Activated CD4-positive, alpha-beta T cell treated with anti-CD3 and anti-CD28 coated beads, Interleukin-2, amount 50 U/mL, for 4 hours (primary cell): ENCODE data around the gene ASTE1.

Experiments
- DNase-seq, 2 experiments: peaks; one replicate each; pipeline ENCODE4 v3.0.0-alpha.2; 2020

ASTE1 gene

GRCh38 chr3:131026321-131027151, at the start of gene ASTE1, which contains the start of gene NEK11:
Gene ASTE1 (minus strand): TSS chr3:131026825. CDS start chr3:131025306, 1,519 bp downstream.
Gene NEK11 (plus strand): TSS chr3:131026877. CDS start chr3:131029709, 2,832 bp downstream.
- peak; percentile 89 for DNase-seq

GRCh38 chr3:131075632-131076328, 49.2 kb upstream of the ASTE1 start:
- no peak for DNase-seq

- no peak for DNase-seq
Measured at GRCh38 chr3:131072845-131073244, 46.2 kb upstream of the ASTE1 start.

DNA sequence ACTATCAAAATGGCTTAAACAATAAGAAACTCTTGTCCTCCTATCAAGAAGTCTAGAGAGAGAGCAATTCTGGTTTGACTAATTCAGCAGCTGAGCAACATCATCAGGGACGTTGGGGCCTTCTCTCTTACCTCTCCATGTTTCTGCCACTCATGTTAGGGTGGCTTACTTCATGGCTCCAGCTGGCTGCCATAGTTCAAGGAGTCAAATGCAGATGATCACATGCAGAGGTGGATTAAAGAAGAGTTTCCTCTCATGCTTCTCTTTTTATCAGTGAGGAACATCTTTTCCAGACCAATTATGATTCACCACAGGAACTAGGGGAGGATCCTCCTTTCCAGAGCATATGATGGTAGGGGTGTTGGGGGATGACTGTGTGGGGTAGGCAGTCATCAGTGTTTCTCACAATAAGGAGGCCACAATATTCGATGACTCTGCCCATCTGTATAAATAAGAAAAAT, 45.5 kb upstream of the ASTE1 start:
- DNase-seq: no peak

DNA sequence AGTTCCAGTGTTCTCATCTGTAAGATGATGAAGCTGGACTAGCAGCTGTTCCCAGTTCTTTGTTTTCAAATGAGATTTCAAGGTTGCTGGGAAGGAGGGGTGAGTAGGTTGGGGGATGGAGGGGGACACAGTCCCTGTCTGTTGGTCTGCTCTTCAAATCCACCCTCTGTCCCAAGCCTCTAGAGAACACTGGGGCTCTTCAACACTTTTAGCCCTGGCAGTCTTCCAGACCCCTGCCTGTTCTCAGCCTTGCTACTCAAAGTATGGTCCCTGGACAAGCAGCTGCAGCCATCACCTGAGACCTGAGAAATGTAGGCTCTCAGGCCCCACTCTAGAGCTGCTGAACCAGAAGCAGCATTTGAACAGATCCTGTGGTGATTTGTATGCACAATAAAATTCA, 41.4 kb upstream of the ASTE1 start:
- DNase-seq: no peak

- DNase-seq: no peak
Measured at GRCh38 chr3:131053043-131053859, 26.6 kb upstream of the ASTE1 start.

DNA sequence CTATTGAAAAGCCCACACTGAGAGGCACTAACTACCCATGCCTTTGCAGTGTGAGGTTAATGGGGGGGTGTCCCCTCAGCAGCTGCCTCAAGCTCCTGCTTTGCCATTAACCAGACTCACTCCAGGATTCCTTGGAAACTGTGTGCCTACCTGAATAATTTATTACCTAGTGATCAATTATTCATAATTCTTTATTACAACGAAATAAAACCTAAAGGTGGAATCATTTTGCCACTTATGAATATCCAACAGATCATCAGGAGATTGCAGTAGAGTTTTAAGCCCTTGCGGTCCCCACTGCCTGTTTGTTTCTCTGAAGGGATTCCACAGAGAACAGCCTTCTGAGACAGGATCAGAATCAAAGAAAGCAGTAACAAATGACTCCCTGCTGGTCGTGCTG, 23.4 kb upstream of the ASTE1 start:
- no peak for DNase-seq

DNA sequence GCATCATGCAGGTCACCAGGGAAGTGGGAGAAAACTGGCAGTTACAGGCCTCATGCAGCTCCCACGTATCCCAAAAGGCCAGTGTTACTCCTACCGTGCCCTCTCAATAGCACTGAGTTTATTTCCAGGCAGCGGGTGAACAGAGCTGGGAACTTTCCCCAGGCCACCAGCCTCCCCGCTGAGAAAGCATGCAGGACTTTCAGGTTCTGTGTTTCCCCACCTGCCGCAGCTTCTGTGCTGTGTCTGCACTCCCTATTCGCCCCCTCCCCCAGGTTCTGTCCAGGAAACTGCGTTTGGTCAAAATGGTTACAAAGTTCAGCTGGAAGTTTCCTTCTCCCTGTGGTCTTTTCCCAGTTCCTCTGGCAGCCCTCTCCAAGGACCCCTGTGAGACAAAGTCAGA, 21.4 kb upstream of the ASTE1 start:
- DNase-seq: no peak

GRCh38 chr3:131047582-131047981, 21.0 kb upstream of the ASTE1 start:
- no peak for DNase-seq

DNA sequence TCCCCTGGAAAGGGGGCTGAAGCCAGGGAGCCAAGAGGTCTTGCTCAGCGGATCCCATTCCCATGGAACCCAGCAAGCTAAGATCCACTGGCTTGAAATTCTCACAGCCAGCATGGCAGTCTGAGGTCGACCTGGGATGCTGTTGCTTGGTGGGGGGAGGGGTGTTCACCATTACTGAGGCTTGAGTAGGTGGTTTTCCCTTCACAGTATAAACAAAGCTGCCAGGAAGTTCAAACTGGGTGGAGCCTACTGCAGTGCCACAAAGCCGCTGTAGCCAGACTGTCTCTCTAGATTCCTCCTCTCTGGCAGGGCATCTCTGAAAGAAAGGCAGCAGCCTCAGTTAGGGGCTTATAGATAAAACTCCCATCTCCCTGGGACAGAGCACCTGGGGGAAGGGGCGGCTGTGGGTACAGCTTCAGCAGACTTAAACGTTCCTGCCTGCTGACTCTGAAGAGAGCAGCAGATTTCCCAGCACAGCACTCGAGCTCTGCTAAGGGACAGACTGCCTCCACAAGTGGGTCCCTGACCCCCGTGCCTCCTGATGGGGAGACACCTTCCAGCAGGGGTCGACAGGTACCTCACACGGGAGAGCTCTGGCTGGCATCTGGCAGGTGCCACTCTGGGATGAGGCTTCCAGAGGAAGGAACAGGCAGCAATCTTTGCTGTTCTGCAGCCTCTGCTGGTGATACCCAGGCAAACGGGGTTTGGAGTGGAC, 15.8 kb upstream of the ASTE1 start:
- peak in 1 of 2 experiments; percentile 1 for DNase-seq

DNA sequence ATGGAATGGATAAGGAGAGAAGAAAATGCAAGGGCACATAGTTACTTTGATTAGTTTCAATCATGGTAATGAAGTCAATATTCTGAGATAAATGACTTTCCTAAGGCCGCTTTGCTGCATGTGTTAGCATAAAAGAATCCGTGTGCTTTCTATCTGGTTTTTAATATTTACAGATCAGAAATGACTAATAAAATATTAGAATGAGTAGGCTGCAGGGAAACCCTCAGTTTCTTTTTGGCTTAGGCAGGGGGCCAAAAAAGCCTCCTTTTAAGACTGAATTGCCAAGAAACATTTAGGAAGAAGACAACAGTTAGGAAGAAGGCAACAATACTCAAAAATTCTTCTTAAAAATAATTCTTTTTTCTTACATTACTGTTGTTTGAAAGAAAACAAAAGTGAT, 11.7 kb upstream of the ASTE1 start:
- DNase-seq: no peak

DNA sequence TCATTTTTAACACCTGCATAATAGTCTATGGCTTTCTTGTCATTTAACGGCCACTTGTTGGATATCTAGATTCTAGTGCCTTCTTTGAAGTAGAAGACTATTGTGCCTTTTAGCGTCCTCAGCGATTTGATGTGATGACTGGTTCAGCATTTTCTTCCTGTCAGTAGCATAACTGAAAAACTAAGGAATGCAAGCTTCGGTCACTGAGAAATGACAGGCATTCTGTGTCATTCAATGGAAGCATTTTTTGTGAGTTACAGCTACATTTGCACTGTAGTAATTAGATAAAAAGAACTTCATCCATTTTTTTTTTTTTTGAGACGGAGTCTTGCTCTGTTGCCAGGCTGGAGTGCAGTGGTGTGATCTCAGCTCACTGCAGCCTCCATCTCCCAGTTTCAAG, 10.4 kb upstream of the ASTE1 start:
- no peak for DNase-seq

DNA sequence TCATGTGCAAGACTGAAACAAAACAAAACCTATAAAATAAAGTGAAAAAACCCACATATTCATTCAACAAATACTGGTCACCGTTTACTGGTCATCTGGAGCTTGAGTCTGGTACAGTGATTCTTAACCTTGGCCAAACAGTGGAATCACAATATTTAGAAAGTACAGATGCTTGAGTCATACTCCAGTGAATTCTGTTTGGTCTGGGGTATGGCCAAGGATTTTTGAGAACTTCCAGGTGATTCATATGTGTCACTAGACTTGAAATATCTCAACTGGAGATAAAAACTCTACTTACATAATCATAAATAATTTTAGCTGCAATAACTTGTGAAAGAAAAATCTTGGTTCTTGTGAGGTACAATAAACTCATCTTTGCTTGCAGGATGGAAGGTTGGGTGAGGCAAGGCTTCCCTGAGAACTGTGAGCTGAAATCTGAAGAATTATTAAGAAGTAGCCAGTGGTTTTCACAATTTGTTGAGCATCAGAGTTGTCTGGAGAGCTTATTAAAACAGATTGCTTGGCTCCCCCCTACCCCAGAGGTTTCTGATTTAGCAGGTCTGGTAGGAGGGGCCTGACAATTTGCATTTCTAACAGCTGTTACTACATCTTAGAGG, 9.7 kb upstream of the ASTE1 start:
- no peak for DNase-seq

- no peak for DNase-seq
Measured at GRCh38 chr3:131033480-131034080, 7.0 kb upstream of the ASTE1 start.

DNA sequence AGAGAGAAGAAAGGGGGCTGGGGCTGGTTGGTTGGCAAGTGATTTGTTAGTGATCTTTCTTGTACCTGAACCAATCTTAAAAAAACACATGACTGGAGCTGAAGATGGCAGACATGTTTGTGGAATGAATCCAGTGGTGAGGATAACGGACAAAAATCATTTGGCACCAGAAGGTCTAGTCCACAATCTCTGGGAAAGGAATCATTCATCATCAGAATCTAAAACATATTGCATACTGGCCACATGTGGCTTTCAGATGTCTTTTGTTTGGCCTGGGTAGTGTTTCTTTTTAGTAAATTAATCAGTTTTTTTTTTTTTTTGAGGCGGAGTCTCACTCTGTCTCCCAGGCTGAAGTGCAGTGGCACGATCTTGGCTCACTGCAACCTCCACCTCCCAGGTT, 5.0 kb upstream of the ASTE1 start:
- DNase-seq: no peak

DNA sequence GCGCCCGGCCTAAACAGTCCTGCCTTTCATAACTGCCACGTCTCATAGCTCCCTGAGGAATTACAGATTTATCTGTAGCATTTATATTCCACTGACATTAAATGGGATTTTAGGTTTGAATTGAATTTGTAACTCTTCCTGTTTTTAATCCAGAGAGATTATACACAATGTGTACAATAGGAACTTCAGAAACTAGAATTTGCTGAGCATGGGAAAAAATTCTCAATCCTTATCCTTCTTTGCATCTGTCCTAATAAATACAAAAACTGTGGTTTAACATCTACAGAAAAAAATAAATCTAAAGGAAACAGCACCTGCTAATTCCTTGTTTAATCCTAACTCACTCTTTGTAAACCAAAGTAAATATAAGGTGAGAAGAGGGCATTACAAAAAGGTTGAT, 2.2 kb upstream of the ASTE1 start:
- no peak for DNase-seq

DNA sequence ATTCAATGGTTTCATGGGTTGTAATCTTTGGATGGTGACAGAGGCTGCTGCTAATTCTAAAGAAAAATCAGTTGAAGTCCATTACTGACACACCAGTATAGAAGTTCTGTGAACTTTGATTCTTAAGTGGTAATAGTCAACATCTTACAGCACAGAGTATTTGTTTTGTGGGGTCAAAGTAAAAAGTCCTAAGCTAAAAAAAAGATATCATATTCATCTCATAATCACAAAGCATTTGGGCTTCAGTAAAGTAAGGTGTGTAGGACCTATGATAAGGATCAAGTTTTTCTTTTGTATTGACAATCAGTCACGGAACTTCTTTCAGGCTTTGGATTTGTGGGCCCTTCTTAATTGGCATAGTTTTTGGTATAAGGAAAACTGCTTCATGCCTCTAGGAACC, 1.1 kb downstream of the ASTE1 start:
- DNase-seq: no peak

DNA sequence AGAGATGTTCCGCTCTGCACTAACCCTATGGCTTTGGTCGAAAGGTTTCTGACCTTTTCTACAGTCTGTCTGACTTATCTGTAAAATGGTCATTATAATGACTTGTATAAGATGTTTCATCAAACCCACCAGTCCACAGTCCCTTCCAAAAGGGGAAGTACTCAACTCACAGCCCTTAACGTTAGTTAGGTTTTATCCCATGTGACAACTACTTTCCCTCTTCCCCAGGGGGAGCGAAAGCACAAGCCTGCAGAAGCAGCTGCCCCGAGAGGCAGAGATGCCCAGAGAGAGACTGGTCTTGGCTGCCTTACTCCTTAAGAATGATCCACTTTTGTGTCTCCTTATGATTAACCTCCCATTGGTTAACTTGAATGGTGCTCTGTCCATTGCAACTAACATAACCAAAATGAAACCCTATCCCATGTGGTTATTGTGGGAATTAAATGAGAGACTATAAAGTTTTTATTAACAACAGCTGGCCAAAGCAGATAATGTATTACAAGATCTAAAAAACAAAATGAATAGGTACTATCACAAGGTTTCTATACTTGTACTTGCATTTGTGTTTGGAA, 6.4 kb downstream of the ASTE1 start:
- no peak for DNase-seq

GRCh38 chr3:131018970-131019369, 7.7 kb downstream of the ASTE1 start:
- no peak for DNase-seq

- no peak for DNase-seq
Measured at GRCh38 chr3:131009698-131010097, 16.9 kb downstream of the ASTE1 start.

GRCh38 chr3:131008326-131008725, 18.3 kb downstream of the ASTE1 start:
- no peak for DNase-seq
